Stimulated activated CD8-positive, alpha-beta memory T cell treated with anti-CD3 and anti-CD28 coated beads, Interleukin-2, amount 100 ng/mL, for 48 hours (primary cell): ENCODE results near the gene SH3RF3.

Experiments
- DNase-seq, 2 donors: peaks; one replicate each; pipeline ENCODE4 v3.0.0-alpha.2; 2020; ENCODE audit warnings: low read depth in 2 of 2

The SH3RF3 gene

DNA sequence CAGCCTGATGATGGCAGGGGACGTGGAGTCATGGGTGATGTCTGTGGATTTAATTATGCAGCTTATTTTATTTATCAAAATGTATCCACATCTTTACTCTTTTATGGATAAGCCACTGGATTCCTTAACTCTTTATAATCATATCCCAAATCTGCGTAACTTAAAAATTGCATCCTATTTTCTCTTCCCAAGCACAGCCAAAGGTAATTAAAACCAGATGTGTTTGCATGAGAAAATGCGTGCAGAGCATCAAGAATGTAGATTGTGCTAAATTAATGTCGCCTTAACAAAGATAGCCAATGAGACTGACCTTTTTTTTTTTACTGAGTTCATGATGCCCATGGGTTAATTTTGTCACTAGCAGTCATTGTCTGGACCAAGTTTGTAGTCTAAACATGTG, 10.0 kb downstream of the SH3RF3 start:
- DNase-seq: no peak

GRCh38 chr2:109139865-109140396, 10.9 kb downstream of the SH3RF3 start:
- no peak for DNase-seq

- no peak for DNase-seq
These were observed 12.1 kb downstream of the SH3RF3 start for GRCh38 chr2:109141006-109141600.

- no peak for DNase-seq
These were observed 12.8 kb downstream of the SH3RF3 start for GRCh38 chr2:109141727-109142283.

- DNase-seq: no peak
These were observed 13.6 kb downstream of the SH3RF3 start for GRCh38 chr2:109142416-109143210.

DNA sequence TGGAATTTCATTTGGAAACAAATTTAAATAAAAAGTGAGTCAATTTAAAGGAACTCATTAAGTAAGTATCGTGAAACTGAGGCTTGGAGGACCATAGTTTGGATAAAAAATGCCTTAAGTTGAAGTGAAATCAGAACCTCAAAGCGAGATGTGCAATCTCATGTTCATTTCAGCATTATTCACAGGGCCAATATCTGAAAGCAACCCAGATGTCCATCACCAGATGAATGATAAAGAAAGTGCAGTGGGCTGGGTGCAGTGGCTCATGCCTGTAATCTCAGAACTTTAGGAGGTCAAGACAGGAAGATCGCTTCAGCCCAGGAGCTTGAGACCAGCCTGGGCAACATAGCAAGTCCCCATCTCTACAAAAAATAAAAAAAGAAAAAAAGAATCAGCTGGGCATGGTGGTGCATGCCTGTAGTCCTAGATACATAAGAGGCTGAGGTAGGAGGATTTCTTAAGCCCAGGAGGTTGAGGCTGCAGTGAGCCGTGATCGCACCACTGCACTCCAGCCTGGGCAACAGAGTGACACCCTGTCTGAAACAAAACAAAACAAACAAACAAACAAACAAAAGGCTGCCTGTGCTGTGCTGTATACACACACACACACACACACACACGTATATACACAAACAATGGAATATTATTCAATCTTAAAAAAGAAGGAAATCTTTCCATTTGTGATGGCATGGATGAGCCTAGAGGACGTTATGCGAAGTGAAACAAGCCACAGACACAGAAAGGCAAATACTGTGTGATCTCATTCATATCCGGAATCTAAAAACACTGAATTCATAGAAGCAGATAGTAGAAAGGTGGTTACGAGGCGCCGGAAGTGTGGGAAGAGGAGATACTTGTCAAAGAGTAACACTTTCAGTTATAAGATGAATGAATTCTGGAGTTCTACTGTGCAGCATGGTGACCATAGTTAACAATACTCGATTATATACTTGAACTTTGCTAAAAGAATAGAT, 14.5 kb downstream of the SH3RF3 start:
- peak in 1 of 2 donors; percentile 46 for DNase-seq

- no peak for DNase-seq
These were observed 15.3 kb downstream of the SH3RF3 start for GRCh38 chr2:109144271-109144670.

- no peak for DNase-seq
These were observed 15.7 kb downstream of the SH3RF3 start for GRCh38 chr2:109144721-109145120.

- DNase-seq: no peak
These were observed 16.3 kb downstream of the SH3RF3 start for GRCh38 chr2:109145286-109145685.

- DNase-seq: no peak
These were observed 18.4 kb downstream of the SH3RF3 start for GRCh38 chr2:109147405-109147804.

- no peak for DNase-seq
These were observed 19.2 kb downstream of the SH3RF3 start for GRCh38 chr2:109148117-109148746.

- DNase-seq: no peak
These were observed 20.1 kb downstream of the SH3RF3 start for GRCh38 chr2:109148991-109149645.

- DNase-seq: no peak
These were observed 21.6 kb downstream of the SH3RF3 start for GRCh38 chr2:109150559-109150958.

- no peak for DNase-seq
These were observed 22.5 kb downstream of the SH3RF3 start for GRCh38 chr2:109151519-109151918.

GRCh38 chr2:109153005-109153784, 24.2 kb downstream of the SH3RF3 start:
- DNase-seq: no peak

- DNase-seq: no peak
These were observed 24.8 kb downstream of the SH3RF3 start for GRCh38 chr2:109153807-109154206.

- DNase-seq: no peak
These were observed 25.2 kb downstream of the SH3RF3 start for GRCh38 chr2:109154226-109154625.

- DNase-seq: no peak
These were observed 26.8 kb downstream of the SH3RF3 start for GRCh38 chr2:109155553-109156451.
